ENCODE measurements around the gene PLCB4.

The PLCB4 gene

GRCh38 chr20:9409981-9410380, 341.1 kb downstream of the PLCB4 start:
- no peak for DNase-seq

GRCh38 chr20:9411833-9412232, 342.9 kb downstream of the PLCB4 start:
- no peak for DNase-seq

DNA sequence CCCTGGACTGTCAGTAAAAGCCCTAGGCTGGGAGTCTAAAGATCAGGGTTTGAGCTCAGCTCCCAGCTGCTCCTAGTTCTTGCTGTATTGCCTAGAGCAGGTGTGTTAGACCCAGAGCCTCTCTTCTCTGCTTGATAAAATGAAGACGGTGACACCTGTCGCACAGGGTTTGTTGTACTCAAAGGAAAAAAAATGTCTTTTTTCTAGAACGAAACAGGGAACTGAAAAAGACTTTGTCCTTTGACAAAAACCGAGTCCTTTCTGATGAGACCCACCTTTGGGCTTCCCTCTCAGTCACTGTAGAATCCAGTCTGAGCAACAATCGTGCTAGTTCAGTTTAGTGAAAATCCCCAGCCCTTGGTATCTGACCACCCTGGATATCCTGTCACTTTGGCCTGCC, 343.4 kb downstream of the PLCB4 start:
- no peak for DNase-seq

- DNase-seq = no peak
Measured at GRCh38 chr20:9413001-9413400, 344.1 kb downstream of the PLCB4 start.

GRCh38 chr20:9415426-9415825, 346.5 kb downstream of the PLCB4 start:
- no peak for DNase-seq

- no peak for DNase-seq
Measured at GRCh38 chr20:9416421-9416820, 347.5 kb downstream of the PLCB4 start.

DNA sequence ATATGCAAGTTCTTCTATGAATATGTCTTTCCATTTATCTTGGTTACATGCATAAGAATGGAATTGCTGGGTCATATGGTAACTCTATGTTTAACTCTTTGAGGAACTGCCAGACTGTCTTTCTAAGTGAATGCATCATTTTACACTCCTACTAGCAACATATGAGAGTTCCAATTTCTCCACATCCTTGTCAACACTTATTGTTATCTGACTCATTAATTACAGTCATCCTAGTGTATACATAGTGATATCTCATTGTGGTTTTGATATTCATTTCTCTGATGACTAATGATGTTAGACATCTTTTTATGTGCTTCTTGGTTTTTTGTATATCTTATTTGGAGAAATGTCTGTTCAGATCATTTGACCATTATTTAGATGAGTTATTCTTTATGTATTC, 348.8 kb downstream of the PLCB4 start:
- no peak for DNase-seq

- no peak for DNase-seq
Measured at GRCh38 chr20:9422321-9423057, 353.6 kb downstream of the PLCB4 start.

DNA sequence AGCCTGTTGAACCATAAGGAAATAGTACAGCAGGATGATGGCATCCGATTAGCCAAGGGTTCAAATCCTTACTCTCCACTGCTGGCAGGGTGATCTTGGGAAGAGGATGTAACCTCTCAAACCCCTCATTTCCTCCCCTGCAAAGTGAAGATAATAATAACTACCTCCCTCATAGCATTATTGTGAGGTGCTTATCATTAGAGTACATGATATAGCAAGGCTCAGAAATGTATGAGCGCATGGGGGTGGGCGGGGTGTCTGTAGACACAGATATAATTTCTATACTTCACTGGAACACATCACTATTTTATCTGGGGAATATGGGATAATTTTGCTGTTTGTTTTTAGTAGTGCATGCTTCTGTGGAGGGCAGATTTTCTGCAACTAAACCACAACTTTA, 355.7 kb downstream of the PLCB4 start:
- DNase-seq = no peak

DNA sequence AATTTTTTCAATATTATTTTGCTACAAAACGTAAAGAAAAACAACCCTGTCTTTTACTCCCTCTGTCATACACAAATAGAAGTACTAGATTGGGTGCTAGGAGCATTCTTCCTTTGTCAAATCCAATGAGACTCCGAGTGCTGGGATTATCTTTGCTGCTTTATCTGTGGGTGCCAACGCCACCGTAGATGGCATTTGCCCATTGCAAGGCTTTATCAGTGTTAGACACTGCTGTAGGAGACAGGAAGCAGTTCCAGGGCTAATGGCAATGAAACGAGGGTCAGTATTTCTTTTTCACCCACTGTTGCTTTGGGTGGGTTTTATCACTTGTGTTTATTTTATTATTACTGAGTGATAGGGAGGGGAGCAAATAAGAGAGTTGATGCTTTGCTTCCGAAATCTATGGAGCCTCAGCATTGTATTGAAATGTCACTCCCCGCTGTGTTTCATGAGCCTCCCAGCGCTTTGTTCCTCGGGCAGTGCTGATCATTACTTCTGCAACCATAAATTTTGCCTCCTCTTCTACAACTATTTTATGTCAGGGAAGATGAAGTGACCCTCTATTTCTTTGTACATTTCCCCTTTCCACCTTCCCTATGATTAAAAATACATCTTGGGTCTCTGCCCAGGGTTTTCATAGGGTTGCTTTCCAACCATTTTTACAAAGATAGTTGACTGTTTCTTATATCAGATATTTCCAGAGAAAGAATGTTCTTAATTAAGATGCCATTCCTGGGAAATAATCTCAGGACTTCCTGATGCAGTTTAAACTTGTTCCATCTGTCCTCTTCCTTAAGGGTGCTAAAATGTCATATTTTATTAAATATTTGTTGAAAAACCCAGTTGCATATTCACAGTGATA, 358.8 kb downstream of the PLCB4 start:
- DNase-seq = no peak

GRCh38 chr20:9428292-9428607, 359.4 kb downstream of the PLCB4 start:
- no peak for DNase-seq

DNA sequence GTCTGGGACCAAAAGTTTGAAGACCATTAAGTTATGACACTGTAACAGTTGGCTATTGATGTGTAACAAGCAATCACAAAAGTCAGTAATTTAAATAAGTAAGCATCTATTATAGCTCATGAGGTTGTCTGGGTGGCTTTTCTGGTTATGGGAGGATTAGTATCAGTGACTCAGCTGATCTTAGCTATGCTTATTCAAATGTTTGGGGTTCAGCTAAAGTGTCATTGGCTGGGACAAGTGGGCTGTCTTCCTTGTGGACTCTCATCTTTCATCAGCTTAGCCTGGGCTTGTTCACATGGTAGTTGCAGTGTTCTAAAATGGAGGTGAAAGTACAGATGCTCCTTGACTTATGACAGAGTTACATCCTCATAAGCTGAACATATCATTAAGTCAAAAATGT, 370.9 kb downstream of the PLCB4 start:
- no peak for DNase-seq

GRCh38 chr20:9440892-9441291, 372.0 kb downstream of the PLCB4 start:
- no peak for DNase-seq

GRCh38 chr20:9441948-9442347, 373.1 kb downstream of the PLCB4 start:
- DNase-seq = no peak

GRCh38 chr20:9442858-9443257, 374.0 kb downstream of the PLCB4 start:
- no peak for DNase-seq

DNA sequence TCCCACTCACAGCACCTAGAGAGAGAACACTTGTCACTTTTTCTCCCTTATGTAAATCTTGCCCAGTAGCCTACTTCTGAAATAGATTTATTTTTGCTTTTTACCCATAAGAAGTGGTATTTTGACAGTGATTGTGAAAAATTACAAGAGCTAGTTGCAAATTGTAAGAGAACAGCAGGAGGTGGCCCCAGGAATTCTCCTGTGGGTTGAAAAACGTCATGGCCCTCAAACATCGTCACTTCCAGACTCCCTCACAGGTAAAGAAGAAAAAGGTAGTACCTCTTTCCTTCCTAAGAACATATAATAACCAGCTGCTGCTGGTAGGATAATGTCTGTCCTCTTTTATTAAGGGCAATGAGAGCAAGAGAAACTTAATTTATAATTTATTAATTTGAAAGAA, 376.0 kb downstream of the PLCB4 start:
- DNase-seq = no peak

GRCh38 chr20:9447182-9447581, 378.3 kb downstream of the PLCB4 start:
- DNase-seq = no peak

- DNase-seq = no peak
Measured at GRCh38 chr20:9453201-9453600, 384.3 kb downstream of the PLCB4 start.

GRCh38 chr20:9454791-9455190, 385.9 kb downstream of the PLCB4 start:
- DNase-seq = no peak

DNA sequence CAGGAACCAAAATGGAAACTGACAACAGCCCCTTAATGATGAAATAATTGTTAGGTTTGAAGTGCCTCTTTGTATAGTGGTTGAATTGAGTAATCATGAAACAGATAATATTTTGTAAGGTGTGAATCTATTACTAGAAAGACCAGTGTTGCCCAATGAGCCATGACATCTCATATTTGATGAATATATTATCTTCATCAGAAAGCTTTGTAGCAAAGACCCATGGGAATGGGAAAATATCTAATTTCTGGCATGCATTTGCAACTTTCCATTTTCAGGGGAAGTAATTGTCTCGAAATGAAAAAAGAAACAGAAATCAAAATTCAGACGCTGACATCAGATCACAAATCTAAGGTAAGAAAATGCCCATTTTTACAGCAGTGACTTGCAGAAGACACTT, 388.2 kb downstream of the PLCB4 start:
- DNase-seq = no peak

GRCh38 chr20:9458138-9458796, 389.4 kb downstream of the PLCB4 start:
- no peak for DNase-seq

DNA sequence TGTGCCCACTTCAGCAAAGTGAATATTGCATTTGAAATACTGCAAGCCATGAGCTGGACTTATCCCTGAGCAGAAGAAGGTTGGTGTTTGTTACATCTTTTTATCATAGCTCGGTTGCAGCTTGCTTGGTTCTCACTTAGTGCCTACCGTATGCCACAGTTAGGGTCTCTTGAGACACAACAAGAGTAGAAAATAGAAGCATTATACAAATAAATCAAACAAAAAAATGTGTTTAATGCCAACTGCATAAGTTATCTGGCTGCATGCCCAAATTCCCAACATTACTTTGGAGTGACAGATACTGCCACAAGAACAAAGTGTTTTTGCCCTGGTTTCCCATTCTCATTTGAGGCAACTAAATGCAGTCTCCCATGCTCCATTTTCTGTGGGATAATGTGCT, 391.6 kb downstream of the PLCB4 start:
- DNase-seq = no peak

GRCh38 chr20:9467995-9468394, 399.1 kb downstream of the PLCB4 start:
- DNase-seq = no peak

DNA sequence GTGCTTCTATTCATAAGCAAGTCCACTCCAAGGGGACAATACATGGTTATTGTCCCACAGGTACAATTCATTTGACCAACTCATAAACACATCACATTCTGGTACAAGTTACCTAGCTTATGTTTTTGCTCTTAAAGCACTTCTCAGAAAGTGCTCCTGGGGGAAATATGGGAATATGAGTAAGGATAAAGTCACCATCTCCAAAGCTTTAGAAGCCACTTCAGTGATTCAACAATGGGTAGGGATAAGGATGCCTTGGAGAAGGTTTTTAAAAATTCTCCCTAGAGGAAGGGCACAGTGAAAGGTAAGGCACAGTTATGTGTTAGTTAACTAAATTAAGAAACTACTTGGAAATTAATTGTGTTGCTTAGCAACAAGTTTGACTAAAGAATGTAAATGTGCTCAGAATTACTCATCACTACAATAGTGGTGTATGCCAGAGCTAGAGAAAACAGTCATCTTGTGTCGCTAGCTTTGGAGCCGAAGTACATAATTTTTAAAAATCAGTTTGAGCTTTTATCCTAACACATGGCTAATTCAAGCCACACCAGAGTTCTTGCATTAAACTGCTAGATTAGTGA, 406.0 kb downstream of the PLCB4 start:
- DNase-seq = no peak

Measured in stimulated activated CD8-positive, alpha-beta memory T cell treated with anti-CD3 and anti-CD28 coated beads, Interleukin-4, amount 100 ng/mL, for 48 hours (primary cell).